ENCODE results near the gene ATP6V1D.
"Not testable (repeated sequence)": the region's sequence is repeated elsewhere in the genome, so short reads cannot be mapped to it uniquely, and the experiment has no call there.

ATP6V1D gene

GRCh38 chr14:67331368-67332125 is 28.1 kb downstream of the ATP6V1D start:
- no peak overlapping the region for H3K4me3 ChIP-seq (ENCODE audit: low read length)
- H3K4me1 ChIP-seq (ENCODE audit: control insufficient read depth, low read depth, low read length): no peaks in the 10 kb centered on the region
- peaks cover 41% of the 10 kb centered on the region for H3K36me3 ChIP-seq (ENCODE audit: control insufficient read depth, low read depth, low read length)

GRCh38 chr14:67329666-67330065 is 29.9 kb downstream of the ATP6V1D start:
- not testable (repeated sequence) for H3K4me3 ChIP-seq (ENCODE audit: low read length); H3K4me1 ChIP-seq (ENCODE audit: control insufficient read depth, low read depth, low read length); H3K9ac ChIP-seq (ENCODE audit: low read length); H3K27me3 ChIP-seq (ENCODE audit: control insufficient read depth, insufficient read depth, low read length); H3K9me3 ChIP-seq (ENCODE audit: control insufficient read depth, low read depth, low read length); H3K27ac ChIP-seq (ENCODE audit: low read length)
- H3K36me3 ChIP-seq (ENCODE audit: control insufficient read depth, low read depth, low read length): peaks cover 30% of the 10 kb centered on the region

More at GRCh38 chr14:67331368-67332125, 28.1 kb downstream of the ATP6V1D start:
- Histone ChIP-seq H3K9me3 (ENCODE audit: control insufficient read depth, low read depth, low read length) (no peaks in the 10 kb centered on the region), H3K9ac (ENCODE audit: low read length) (no peak overlapping the region), H3K27me3 (ENCODE audit: control insufficient read depth, insufficient read depth, low read length) (no peaks in the 10 kb centered on the region), H3K27ac (ENCODE audit: low read length) (no peak overlapping the region)

GRCh38 chr14:67319142-67319541 is 40.5 kb downstream of the ATP6V1D start:
- no peaks in the 10 kb centered on the region for H3K27me3 ChIP-seq (ENCODE audit: control insufficient read depth, insufficient read depth, low read length)
- H3K9me3 ChIP-seq (ENCODE audit: control insufficient read depth, low read depth, low read length): no peaks in the 10 kb centered on the region
- H3K9ac ChIP-seq (ENCODE audit: low read length): no peak overlapping the region
- H3K4me1 ChIP-seq (ENCODE audit: control insufficient read depth, low read depth, low read length): no peaks in the 10 kb centered on the region
- no peak overlapping the region for H3K4me3 ChIP-seq (ENCODE audit: low read length)
- peaks cover 15% of the 10 kb centered on the region for H3K36me3 ChIP-seq (ENCODE audit: control insufficient read depth, low read depth, low read length)
- H3K27ac ChIP-seq (ENCODE audit: low read length): no peak overlapping the region

GRCh38 chr14:67317822-67318221 is 41.8 kb downstream of the ATP6V1D start:
- no peaks in the 10 kb centered on the region for H3K9me3 ChIP-seq (ENCODE audit: control insufficient read depth, low read depth, low read length)
- no peak overlapping the region for H3K27ac ChIP-seq (ENCODE audit: low read length)
- no peaks in the 10 kb centered on the region for H3K4me1 ChIP-seq (ENCODE audit: control insufficient read depth, low read depth, low read length)
- no peaks in the 10 kb centered on the region for H3K27me3 ChIP-seq (ENCODE audit: control insufficient read depth, insufficient read depth, low read length)
- H3K36me3 ChIP-seq (ENCODE audit: control insufficient read depth, low read depth, low read length): peaks cover 11% of the 10 kb centered on the region
- H3K9ac ChIP-seq (ENCODE audit: low read length): no peak overlapping the region
- H3K4me3 ChIP-seq (ENCODE audit: low read length): no peak overlapping the region

GRCh38 chr14:67313153-67313552 is 46.5 kb downstream of the ATP6V1D start:
- H3K27me3 ChIP-seq (ENCODE audit: control insufficient read depth, insufficient read depth, low read length): no peaks in the 10 kb centered on the region
- H3K9me3 ChIP-seq (ENCODE audit: control insufficient read depth, low read depth, low read length): no peaks in the 10 kb centered on the region
- H3K9ac ChIP-seq (ENCODE audit: low read length): no peak overlapping the region
- H3K36me3 ChIP-seq (ENCODE audit: control insufficient read depth, low read depth, low read length): peaks cover 11% of the 10 kb centered on the region
- H3K4me1 ChIP-seq (ENCODE audit: control insufficient read depth, low read depth, low read length): no peaks in the 10 kb centered on the region
- H3K4me3 ChIP-seq (ENCODE audit: low read length): no peak overlapping the region
- H3K27ac ChIP-seq (ENCODE audit: low read length): no peak overlapping the region

- H3K4me3 ChIP-seq (ENCODE audit: low read length): no peak overlapping the region
- H3K36me3 ChIP-seq (ENCODE audit: control insufficient read depth, low read depth, low read length): peaks cover 5% of the 10 kb centered on the region
- H3K9ac ChIP-seq (ENCODE audit: low read length): no peak overlapping the region
- H3K27me3 ChIP-seq (ENCODE audit: control insufficient read depth, insufficient read depth, low read length): no peaks in the 10 kb centered on the region
- no peaks in the 10 kb centered on the region for H3K9me3 ChIP-seq (ENCODE audit: control insufficient read depth, low read depth, low read length)
- no peak overlapping the region for H3K27ac ChIP-seq (ENCODE audit: low read length)
- no peaks in the 10 kb centered on the region for H3K4me1 ChIP-seq (ENCODE audit: control insufficient read depth, low read depth, low read length)
These were observed 47.7 kb downstream of the ATP6V1D start for GRCh38 chr14:67311868-67312267.

Data from iPS-18a (cell line).